ENCODE measurements around the gene CRB1.

The CRB1 gene

DNA sequence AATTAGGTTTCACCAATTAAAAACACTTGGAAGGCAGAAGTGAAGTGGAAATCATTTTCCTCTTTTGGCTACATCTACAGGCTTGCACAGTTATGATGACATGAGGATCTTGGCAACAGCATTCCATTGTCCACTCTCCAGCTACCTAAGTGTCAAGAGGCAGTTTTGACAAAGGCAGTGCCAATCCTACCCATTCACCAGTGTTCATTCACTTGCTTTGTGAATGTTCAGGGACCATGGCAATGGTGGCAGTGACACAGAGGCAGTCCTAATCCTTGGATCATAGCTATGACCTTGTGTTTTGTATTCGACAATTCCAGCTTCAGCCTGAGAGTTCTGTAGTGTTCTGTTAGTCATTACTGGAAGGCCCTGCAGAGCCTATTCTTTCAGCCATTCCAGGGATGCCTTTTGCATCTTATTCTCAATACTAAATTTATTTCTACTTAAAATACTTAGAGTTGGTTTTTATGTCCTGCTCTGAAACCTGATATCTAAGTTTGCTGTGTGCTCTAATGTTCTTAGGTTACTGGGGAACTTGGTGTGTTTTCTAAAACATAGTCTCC is 36.7 kb downstream of the CRB1 start:
- no peak for DNase-seq

DNA sequence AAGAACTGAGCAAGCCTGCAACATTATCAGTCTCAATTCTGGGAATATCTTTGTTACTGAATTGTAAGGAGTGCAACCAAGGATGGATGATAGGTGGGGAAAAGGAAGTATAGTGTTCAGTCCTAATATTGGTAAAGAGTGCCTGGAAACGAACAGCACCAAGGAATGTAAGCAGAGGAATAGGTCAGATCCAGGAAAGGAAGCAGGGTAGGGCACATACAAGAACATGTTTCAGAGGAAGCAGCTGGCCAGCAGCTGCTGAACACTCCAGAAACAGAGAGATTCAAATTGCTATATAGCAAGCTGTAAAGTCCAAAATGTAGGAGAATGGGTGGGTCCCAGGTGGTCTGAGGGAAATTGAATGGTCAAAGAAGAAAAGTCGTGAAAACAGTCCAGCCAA is 37.9 kb downstream of the CRB1 start:
- DNase-seq: no peak

DNA sequence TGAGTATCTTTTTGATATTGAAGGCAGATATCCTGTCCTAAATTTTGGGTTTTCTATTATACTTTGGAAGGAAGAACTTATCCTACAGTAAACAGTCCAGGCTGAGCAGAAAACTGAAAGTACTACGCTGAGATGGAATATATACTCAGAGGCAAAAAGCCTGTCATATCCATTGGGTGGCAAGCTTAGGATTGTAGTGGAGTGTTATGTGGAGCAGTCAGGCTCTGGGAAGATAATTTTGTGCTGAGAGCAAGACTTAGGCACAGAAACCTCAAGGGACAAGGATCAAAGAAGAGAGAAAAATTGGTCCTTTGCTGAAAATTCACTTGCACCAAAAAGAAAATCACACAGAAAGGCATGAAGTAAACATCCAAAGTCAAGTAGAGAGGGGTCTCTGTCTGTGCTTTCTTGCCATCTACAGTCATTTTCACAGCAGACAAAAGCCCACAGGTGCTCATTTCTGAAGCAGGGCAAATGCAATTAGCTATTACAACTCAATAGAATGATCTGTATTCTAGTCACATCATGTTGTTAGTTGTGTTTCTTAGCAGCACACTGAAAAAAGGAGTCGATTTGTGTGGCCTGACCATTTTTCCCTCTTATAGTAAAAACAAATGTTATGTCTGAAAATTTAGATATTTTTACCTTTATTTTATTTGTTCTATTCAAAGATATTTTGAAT is 38.5 kb downstream of the CRB1 start:
- DNase-seq: no peak

DNA sequence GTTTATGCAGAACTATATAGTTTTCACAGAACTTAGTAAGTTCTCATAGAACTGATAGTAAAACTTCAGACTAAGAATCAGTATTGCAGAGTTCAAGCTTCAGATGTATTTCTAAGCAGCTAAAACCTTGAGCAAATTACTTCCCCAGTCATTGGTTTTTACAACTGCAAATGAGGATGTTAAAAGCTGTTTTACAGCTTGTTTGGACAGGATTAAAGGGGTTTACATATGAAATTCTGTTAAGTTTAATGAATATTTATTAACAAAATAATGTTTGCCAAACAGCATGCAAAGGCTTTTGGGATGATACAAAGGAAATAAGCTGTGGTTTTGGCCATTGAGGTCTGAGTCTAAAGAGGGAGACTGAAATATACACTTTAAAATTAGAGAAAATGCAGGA is 39.1 kb downstream of the CRB1 start:
- DNase-seq: no peak

- DNase-seq: no peak
Measured at GRCh38 chr1:197307551-197307950, 39.5 kb downstream of the CRB1 start.

GRCh38 chr1:197311081-197311480 is 43.0 kb downstream of the CRB1 start:
- DNase-seq: no peak

- DNase-seq: no peak
Measured at GRCh38 chr1:197312163-197312562, 44.1 kb downstream of the CRB1 start.

DNA sequence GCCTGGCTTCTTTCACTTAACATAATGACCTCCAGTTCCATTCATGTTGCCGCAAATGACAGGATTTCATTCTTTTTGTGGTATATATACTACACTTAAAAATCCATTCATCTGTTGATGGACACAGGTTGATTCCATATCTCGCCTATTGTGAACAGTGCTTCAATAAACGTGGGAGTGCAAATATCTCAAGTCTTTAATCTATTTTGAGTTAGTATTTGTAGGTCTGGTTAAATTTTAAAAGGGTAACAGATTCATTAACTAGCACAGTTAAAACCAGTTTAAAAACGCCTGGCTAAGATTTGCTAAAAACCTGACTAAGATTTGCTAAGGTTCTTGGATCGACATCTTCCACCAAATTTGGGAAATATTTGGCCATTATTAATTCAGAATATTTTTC is 45.7 kb downstream of the CRB1 start:
- DNase-seq: no peak

- no peak for DNase-seq
Measured at GRCh38 chr1:197314682-197315081, 46.6 kb downstream of the CRB1 start.

DNA sequence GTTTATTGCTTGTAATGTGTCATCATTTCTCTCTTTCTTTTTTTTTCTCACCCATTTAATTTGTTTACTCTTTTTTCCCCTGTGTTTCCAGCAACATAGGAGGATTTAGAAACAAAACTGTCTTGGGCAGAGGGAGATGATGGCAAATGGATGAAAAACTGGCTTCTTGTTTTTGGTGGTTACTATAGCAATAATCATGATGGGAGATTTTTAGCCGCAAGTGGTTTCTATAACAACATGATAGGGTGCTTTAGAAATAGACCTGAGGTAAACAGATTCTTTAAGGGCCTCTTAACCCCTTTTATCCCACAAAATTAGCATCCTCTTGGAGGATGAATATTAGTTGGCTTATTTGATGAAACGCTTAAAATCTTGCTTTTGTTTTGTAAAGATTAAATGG is 51.6 kb downstream of the CRB1 start:
- DNase-seq: no peak

DNA sequence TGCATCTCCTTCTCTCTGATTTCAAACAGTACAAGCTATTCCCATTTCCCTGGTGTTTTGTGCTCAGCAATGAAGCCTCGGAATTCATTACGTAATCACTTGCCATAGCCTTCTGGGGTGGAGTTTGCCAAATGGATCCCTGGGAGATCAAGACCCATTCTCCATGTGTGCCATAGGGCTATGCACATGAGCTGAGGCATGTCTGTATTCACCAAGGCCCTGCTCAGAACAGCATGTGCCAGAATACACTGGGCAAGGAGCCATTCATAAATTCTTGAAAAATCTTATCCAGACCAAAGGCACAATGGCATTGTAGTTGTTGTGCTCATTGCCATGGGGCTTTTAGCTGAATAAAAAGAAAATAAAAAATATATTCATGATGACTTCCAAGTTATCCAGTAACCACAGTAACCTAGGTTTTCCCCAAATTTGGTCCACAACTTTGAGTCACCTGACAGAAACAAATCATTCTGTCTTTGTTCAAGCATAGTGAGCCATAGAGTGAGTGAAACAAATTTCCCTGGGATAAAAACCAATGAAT is 53.0 kb downstream of the CRB1 start:
- DNase-seq: no peak

DNA sequence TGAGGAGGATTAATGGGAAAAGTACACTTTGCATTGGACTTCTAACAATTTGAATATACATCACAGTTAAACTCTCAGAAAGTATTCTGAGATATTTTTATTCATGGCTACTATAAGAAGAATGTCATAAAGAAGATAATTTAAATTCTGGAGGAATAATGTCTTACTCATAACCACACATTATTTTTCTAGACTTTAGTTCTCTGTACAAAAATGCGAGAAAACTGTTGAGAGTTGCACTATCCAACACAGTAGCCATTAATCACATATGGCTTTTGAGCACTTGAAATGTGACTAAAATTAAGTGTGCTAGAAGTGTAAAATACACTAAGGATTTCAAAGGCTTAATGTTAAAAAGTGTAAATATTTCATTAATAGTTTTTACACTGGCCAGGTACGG is 53.8 kb downstream of the CRB1 start:
- no peak for DNase-seq

DNA sequence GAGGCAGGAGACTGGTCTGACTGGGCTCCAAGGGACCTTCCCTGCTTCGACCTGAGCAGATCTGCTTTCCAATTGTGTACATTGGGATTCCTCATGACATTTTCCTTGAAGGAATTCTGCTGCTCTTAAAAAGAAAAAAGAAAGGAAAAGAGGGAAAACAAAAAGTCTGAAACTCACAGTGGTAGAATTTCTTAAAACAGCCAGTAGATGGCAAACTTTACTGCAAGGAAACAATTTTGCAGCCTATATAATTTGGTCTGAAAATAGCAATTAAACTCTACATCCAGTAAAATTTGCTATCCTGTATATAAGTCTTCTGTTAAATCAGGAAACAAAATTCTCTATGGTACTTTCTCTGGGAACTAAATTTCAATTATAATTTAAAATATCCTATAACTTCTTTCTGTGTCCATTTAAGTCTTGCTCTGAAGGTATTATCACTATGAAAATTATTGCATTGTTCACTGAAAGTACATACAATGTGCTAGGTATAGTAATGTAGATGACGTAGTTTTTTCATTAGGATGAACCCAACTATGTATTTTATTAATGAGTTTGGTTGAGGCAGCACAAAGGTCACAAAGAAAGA is 59.8 kb downstream of the CRB1 start:
- DNase-seq: no peak

DNA sequence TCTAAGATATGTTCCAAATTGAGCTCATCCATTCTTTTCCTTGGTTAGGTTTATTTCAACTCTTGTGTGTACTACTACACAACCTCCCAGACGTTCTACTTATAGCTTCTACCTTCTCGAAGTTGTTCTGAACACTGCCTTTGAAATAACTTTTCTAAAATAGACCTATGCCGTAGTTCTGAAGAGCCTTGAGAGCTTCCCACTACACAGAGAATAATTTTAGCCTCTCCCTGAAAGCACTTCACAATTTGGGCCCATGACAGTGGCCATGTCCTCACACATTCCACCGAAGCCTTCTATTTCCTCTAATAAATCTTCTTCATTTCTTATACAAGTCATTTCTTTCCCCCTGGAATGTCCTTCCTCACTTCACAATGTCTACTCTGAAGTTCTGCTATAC is 62.2 kb downstream of the CRB1 start:
- no peak for DNase-seq

- DNase-seq: no peak
Measured at GRCh38 chr1:197331565-197331964, 63.5 kb downstream of the CRB1 start.

DNA sequence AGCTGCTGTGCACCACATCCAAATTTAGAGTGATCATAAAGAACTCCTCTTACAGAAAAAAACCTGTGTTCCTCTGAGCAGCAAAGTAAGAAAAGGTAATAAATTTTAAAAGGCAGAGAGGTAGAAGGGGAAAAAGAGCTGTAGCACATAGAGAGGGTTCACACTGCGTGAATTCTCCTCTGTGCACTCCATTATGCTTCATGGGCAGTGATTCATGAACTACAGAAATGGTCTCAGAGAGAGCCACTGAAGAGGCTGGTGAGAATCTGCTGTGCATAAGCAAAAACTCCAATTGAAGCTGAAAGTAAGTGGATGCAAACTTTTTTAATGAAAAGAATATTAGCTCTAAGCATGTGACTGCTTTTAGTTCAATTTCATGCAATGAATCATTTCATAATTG is 65.0 kb downstream of the CRB1 start:
- DNase-seq: no peak

GRCh38 chr1:197336571-197336970 is 68.5 kb downstream of the CRB1 start:
- DNase-seq: no peak

- DNase-seq: no peak
Measured at GRCh38 chr1:197339106-197340060, 71.3 kb downstream of the CRB1 start.

GRCh38 chr1:197341626-197342025 is 73.6 kb downstream of the CRB1 start:
- no peak for DNase-seq

GRCh38 chr1:197342044-197342565 is 74.1 kb downstream of the CRB1 start:
- DNase-seq: no peak

GRCh38 chr1:197342669-197343068 is 74.6 kb downstream of the CRB1 start:
- no peak for DNase-seq

- no peak for DNase-seq
Measured at GRCh38 chr1:197343663-197344273, 75.7 kb downstream of the CRB1 start.
